HG03565 (cell line): ENCODE data around the gene ITPKB.
"Not testable (repeated sequence)": the region's sequence is repeated elsewhere in the genome, so short reads cannot be mapped to it uniquely, and the experiment has no call there.

Source experiments
- ATAC-seq: cut with Tn5 transposase; IDR thresholded peaks from one replicate; pipeline ENCODE4 v1.9.1; 2021; ENCODE audit warnings: mild to moderate bottlenecking, moderate library complexity; ENCODE audit not compliant: unreplicated experiment

ITPKB gene

GRCh38 chr1:226639631-226640061 is 99.4 kb downstream of the ITPKB start:
- ATAC-seq, result no peak

- ATAC-seq, result not testable (repeated sequence)
Observed at GRCh38 chr1:226639206-226639605, 99.9 kb downstream of the ITPKB start.

- no peak for ATAC-seq
Observed at GRCh38 chr1:226638608-226639007, 100.5 kb downstream of the ITPKB start.

GRCh38 chr1:226638001-226638601 is 101.0 kb downstream of the ITPKB start:
- ATAC-seq, result no peak

GRCh38 chr1:226637147-226637935 is 101.7 kb downstream of the ITPKB start:
- ATAC-seq, result no peak

- ATAC-seq, result no peak
Observed at GRCh38 chr1:226636847-226637096, 102.3 kb downstream of the ITPKB start.

- no peak for ATAC-seq
Observed at GRCh38 chr1:226635456-226635941, 103.6 kb downstream of the ITPKB start.

- no peak for ATAC-seq
Observed at GRCh38 chr1:226634611-226635246, 104.4 kb downstream of the ITPKB start.

- ATAC-seq, result peak; percentile 77
Observed at GRCh38 chr1:226634166-226634588, 104.9 kb downstream of the ITPKB start.

- ATAC-seq, result no peak
Observed at GRCh38 chr1:226633541-226634165, 105.4 kb downstream of the ITPKB start.

- ATAC-seq, result no peak
Observed at GRCh38 chr1:226632922-226633351, 106.1 kb downstream of the ITPKB start.

GRCh38 chr1:226632169-226632879 is 106.8 kb downstream of the ITPKB start:
- no peak for ATAC-seq

- no peak for ATAC-seq
Observed at GRCh38 chr1:226631229-226632000, 107.7 kb downstream of the ITPKB start.

- no peak for ATAC-seq
Observed at GRCh38 chr1:226630592-226630991, 108.5 kb downstream of the ITPKB start.

GRCh38 chr1:226629896-226630550 is 109.1 kb downstream of the ITPKB start:
- ATAC-seq, result no peak

- no peak for ATAC-seq
Observed at GRCh38 chr1:226629210-226629895, 109.7 kb downstream of the ITPKB start.

- no peak for ATAC-seq
Observed at GRCh38 chr1:226628612-226629155, 110.4 kb downstream of the ITPKB start.

- no peak for ATAC-seq
Observed at GRCh38 chr1:226627924-226628611, 111.0 kb downstream of the ITPKB start.
